B cell (primary cell): ENCODE data around the gene FIBCD1. TPM values are rescaled to one million over a fixed set of nuclear protein-coding genes. Genes with fewer than 3 reads are reported as not detected.

Experiments
- ATAC-seq: fragments of 200-7000 bp; cut with Tn5 transposase; one replicate; pipeline ENCODE4 v1.10.0; 2021; ENCODE audit warnings: low read depth, mild to moderate bottlenecking, moderate number of reproducible peaks, moderate library complexity
- CTCF ChIA-PET: fragments of 350-600 bp; sonication (Branson Sonifier 250); formaldehyde crosslinking; loops from one replicate; lab custom pipeline; 2021; ENCODE audit warnings: antibody characterized with exemption, inconsistent platforms; lab: Charles Lee
- POLR2A ChIA-PET: fragments of 350-600 bp; sonication (Branson Sonifier 250); formaldehyde crosslinking; loops from one replicate; lab custom pipeline; 2021; ENCODE audit warnings: antibody characterized with exemption; lab: Charles Lee
- DNase-seq: peaks from one replicate; pipeline ENCODE4 v3.0.0; 2013
- H2AFZ ChIP-seq: 2 replicates; pipeline ENCODE4 v1.6.1; 2012; ENCODE audit warnings: mild to moderate bottlenecking, low read depth, low read length; ENCODE audit not compliant: insufficient read depth, poor library complexity, severe bottlenecking
- H3K27ac ChIP-seq, 2 donors: 1 replicate in 1 of 2; 2 replicates in 1 of 2; pipeline ENCODE4 v1.5.1; 2012 to 2013; ENCODE audit warnings: low read length in 2 of 2, mild to moderate bottlenecking in 2 of 2, moderate library complexity in 1 of 2
- H3K27me3 ChIP-seq, 4 experiments: fragments of 200-600 bp in 1 of 4; sonication (generic) in 1 of 4; replicated peaks in 1 of 4; 1 replicate in 2 of 4; 2 replicates in 2 of 4; pipeline versions ENCODE4 v1.6.1 to v1.7.0; 2013 to 2016; ENCODE audit warnings: low read length in 3 of 4, mild to moderate bottlenecking in 2 of 4, mixed read lengths in 1 of 4, moderate library complexity in 1 of 4; ENCODE audit not compliant: insufficient read depth in 4 of 4, control insufficient read depth in 3 of 4; ENCODE audit errors: control extremely low read depth in 1 of 4
- H3K36me3 ChIP-seq, 2 experiments: replicated peaks in 1 of 2; 1 replicate in 1 of 2; 2 replicates in 1 of 2; pipeline versions ENCODE4 v1.6.1 to v1.7.1; 2013; ENCODE audit warnings: low read length in 1 of 2; ENCODE audit not compliant: insufficient read depth in 2 of 2, control insufficient read depth in 1 of 2; ENCODE audit errors: control extremely low read depth in 1 of 2, extremely low read depth in 1 of 2
- H3K4me1 ChIP-seq, 2 donors: fragments of 200-600 bp in 1 of 2; sonication (generic) in 1 of 2; 1 replicate in 1 of 2; 2 replicates in 1 of 2; pipeline versions ENCODE4 v1.5.1 to v1.6.1; 2013 to 2017; ENCODE audit warnings: low read length in 2 of 2; ENCODE audit not compliant: control insufficient read depth in 2 of 2, insufficient read depth in 2 of 2
- H3K4me2 ChIP-seq: replicated peaks from 2 replicates; pipeline ENCODE3; 2012; ENCODE audit warnings: mild to moderate bottlenecking, low read depth, low read length; ENCODE audit not compliant: poor library complexity, severe bottlenecking
- H3K4me3 ChIP-seq, 5 experiments: fragments of 200-600 bp in 1 of 5; sonication (generic) in 1 of 5; 1 replicate in 3 of 5; 2 replicates in 2 of 5; pipeline versions ENCODE4 v1.5.1 to v1.7.0; 2011 to 2016; ENCODE audit warnings: low read length in 4 of 5, mild to moderate bottlenecking in 4 of 5, low read depth in 2 of 5, control low read depth in 1 of 5, moderate library complexity in 1 of 5; ENCODE audit not compliant: insufficient read depth in 1 of 5; ENCODE audit errors: control extremely low read depth in 1 of 5, extremely low read depth in 1 of 5
- H3K79me2 ChIP-seq: fragments of 200-600 bp; sonication (generic); one replicate; pipeline ENCODE4 v1.6.0; 2016; ENCODE audit warnings: low read length; ENCODE audit not compliant: control insufficient read depth, insufficient read depth
- H3K9ac ChIP-seq: fragments of 200-600 bp; sonication (generic); 2 replicates; pipeline ENCODE4 v1.6.1; 2017; ENCODE audit warnings: mild to moderate bottlenecking, low read length, moderate library complexity
- H3K9me3 ChIP-seq, 3 donors: one replicate each; pipeline versions ENCODE4 v1.6.1 to v1.7.1; 2013; ENCODE audit warnings: low read length in 2 of 3; ENCODE audit not compliant: control insufficient read depth in 2 of 3, insufficient read depth in 1 of 3; ENCODE audit errors: control extremely low read depth in 1 of 3
- H4K20me1 ChIP-seq: 2 replicates; pipeline ENCODE4 v1.6.0; 2012; ENCODE audit warnings: mild to moderate bottlenecking, low read length; ENCODE audit not compliant: insufficient read depth, control insufficient read depth, poor library complexity, severe bottlenecking
- H3K27ac Mint-ChIP-seq: one replicate; pipeline ENCODE4 v1.8.0; 2021; ENCODE audit warnings: mixed read lengths
- H3K27me3 Mint-ChIP-seq: one replicate; pipeline ENCODE4 v1.8.0; 2021; ENCODE audit warnings: mixed read lengths
- H3K4me1 Mint-ChIP-seq: one replicate; pipeline ENCODE4 v1.8.0; 2021; ENCODE audit warnings: mixed read lengths
- H3K4me3 Mint-ChIP-seq: one replicate; pipeline ENCODE4 v1.8.0; 2021; ENCODE audit warnings: mixed read lengths
- H3K9me3 Mint-ChIP-seq: one replicate; pipeline ENCODE4 v1.8.0; 2022; ENCODE audit warnings: mixed read lengths; ENCODE audit not compliant: insufficient read depth
- CTCF ChIP-seq: fragments of 200-600 bp; IDR thresholded peaks from one replicate; pipeline ENCODE4 v1.8.0; 2022; ENCODE audit warnings: antibody characterized with exemption, mild to moderate bottlenecking
- EZH2 ChIP-seq: IDR thresholded peaks from 2 replicates; pipeline ENCODE4 v1.6.1; 2012; ENCODE audit warnings: borderline replicate concordance, low read depth, mild to moderate bottlenecking, moderate library complexity, low read length; ENCODE audit not compliant: insufficient read depth, poor library complexity, severe bottlenecking
- WGBS: methylation state at CpG from one replicate; pipeline ENCODE4 v1.1.5; 2013; ENCODE audit warnings: missing lambda C conversion rate; ENCODE audit not compliant: insufficient coverage; 5-methylcytosine and 5-hydroxymethylcytosine counted together
- intact Hi-C: fragments of 100-400 bp; cut with micrococcal nuclease; formaldehyde crosslinking; loops from one replicate; pipeline ENCODE4 v1.10.0; 2022
- polyA plus RNA-seq: library from polyadenylated mRNA; depleted of rRNA; stranded (reverse); fragments of >200 nt; gene quantifications from 2 replicates; pipeline ENCODE4 v1.2.3, GENCODE V29; 2012
- total RNA-seq, 2 donors: library from RNA; stranded (reverse); fragments of 120-200 nt in 1 of 2; gene quantifications; 1 replicate in 1 of 2; 2 replicates in 1 of 2; pipeline versions ENCODE4 v1.2.3 to v1.2.4, GENCODE V29; 2013 to 2022

FIBCD1 gene
- total and polyA plus RNA-seq, 2 donors (not counting 1 experiment from before 2014, with no cell fraction given) = not detected

DNA sequence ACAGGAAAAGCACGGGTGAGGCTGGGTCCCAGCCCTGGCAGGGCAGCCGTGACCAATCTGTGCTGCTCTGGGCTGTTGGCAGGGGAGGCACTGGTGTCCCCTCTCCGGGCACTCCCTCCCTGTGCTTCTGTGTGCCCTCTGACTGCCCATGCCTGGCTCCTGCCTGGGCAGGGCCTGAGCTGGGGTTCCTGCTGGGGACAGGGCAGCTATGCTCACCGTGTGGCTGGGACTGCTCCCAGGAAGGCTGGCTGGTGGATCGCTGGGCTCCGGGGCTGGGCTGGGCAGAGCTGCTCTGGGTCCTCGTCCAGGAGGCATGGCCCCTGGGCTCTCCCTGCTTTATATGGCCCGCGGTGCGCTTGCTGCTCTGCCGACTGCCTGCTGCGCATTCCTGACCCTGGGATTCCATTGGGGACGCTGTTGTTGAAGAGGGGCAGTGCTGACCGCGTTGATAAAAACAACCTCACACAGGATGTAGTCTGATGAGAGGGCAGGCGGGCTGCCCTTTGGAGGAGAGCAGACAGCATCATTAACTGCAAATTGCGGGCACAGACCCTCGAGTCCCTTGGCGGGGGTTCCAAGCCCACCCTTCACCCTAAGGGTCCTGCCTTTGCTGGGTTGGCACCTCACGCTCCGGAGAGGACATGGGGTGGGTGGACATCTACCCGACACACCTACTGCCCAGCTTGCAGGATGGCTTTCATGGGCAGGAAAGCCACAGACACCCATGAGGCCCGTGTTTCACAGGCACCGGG lies 43.4 kb downstream of the FIBCD1 start:
- Mint-ChIP-seq H3K27me3 (no peaks in the 10 kb centered on the region), H3K9me3 (no peaks in the 10 kb centered on the region), H3K4me1 (peaks cover 6% of the 10 kb centered on the region), H3K4me3 (no peak overlapping the region), H3K27ac (no peak overlapping the region)
- Histone ChIP-seq H2AFZ (no peak overlapping the region), H3K9ac (no peak overlapping the region), H3K4me3 (no peak overlapping the region), H3K79me2 (no peaks in the 10 kb centered on the region), H3K9me3 (no peaks in the 10 kb centered on the region), H3K4me2 (no peak overlapping the region), H3K4me1 (peaks cover 0 to 10% of the 10 kb centered on the region in 2 donors), H3K36me3 (no peaks in the 10 kb centered on the region), H4K20me1 (no peaks in the 10 kb centered on the region), H3K27ac (no peak overlapping the region), H3K27me3 (peaks cover 0 to 8% (median 0%) of the 10 kb centered on the region in 4 experiments)
- ATAC-seq = no peak
- no peak for DNase-seq
- intact Hi-C loops = no loop called here
- 91% methylated on average over 24 of the region's 24 CpGs for WGBS
- ChIA-PET POLR2A (no interaction called here), CTCF (no interaction called here)
- no peak for TF ChIP-seq EZH2
- no peak for TF ChIP-seq CTCF

DNA sequence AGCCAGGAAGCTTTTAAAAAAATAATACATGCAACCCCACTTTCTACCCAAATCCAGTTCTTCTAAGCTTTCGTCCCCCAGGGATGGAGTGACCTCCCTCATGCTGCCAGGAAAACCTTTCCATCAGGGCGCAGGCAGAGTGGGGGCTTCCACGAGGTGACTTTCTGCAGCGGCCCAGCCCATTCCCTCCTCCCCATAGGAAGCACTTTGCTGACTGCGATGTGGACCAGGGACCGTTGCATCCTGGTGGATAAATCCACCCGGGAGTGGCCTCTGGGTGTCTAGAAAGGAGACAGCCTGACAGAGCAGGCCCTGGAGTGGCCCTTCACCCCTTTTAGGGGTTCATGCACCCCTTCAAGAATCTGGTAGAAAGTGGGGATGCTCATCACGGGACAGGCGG lies 44.0 kb downstream of the FIBCD1 start:
- H3K27ac Mint-ChIP-seq = no peak overlapping the region
- H3K4me1 Mint-ChIP-seq = peaks cover 6% of the 10 kb centered on the region
- no peak overlapping the region for H3K4me2 ChIP-seq
- no peaks in the 10 kb centered on the region for H3K27me3 Mint-ChIP-seq
- H3K4me1 ChIP-seq = peaks cover 0 to 10% of the 10 kb centered on the region in 2 donors
- intact Hi-C loops = no loop called here
- H3K9me3 ChIP-seq = no peaks in the 10 kb centered on the region
- H3K9me3 Mint-ChIP-seq = no peaks in the 10 kb centered on the region
- H3K79me2 ChIP-seq = no peaks in the 10 kb centered on the region
- 94% methylated on average over 9 of the region's 9 CpGs for WGBS
- ATAC-seq (no peak), DNase-seq (no peak)
- H3K4me3 ChIP-seq = no peak overlapping the region
- CTCF ChIA-PET = interaction anchor here (2.1 kb wide), 1 partner anchor 152 kb away, joined by 12 read pairs; no protein-coding TSS in a partner anchor
- H3K27ac ChIP-seq = no peak overlapping the region
- H4K20me1 ChIP-seq = no peaks in the 10 kb centered on the region
- no peak overlapping the region for H3K4me3 Mint-ChIP-seq
- H3K36me3 ChIP-seq = peaks cover 0 to 4% of the 10 kb centered on the region in 2 experiments
- no peak overlapping the region for H3K9ac ChIP-seq
- H3K27me3 ChIP-seq = peaks cover 0 to 3% (median 0%) of the 10 kb centered on the region in 4 experiments
- no peak overlapping the region for H2AFZ ChIP-seq
- POLR2A ChIA-PET = no interaction called here
- TF ChIP-seq CTCF (no peak), EZH2 (no peak)
